SK-N-SH (cell line): ENCODE measurements around the gene HOMER2. TPM values are rescaled to one million over a fixed set of nuclear protein-coding genes. Genes with fewer than 3 reads are reported as not detected.

ENCODE experiments used
- CTCF ChIA-PET: fragments of 300-600, 350-600 bp; formaldehyde crosslinking; extraction: SDS; loops from one replicate; lab custom pipeline; 2021; lab: Yijun Ruan, JAX
- POLR2A ChIA-PET: fragments of 350-600 bp; sonication (Branson Sonifier 250); formaldehyde crosslinking; extraction: SDS; loops from one replicate; lab custom pipeline; 2020; ENCODE audit warnings: antibody characterized with exemption, inconsistent platforms; lab: Yijun Ruan, JAX
- DNase-seq: peaks from one replicate; pipeline ENCODE4 v3.0.0; 2012
- H2AFZ ChIP-seq: fragments of 200-600 bp; sonication (generic); 2 replicates; pipeline ENCODE4 v1.8.1; 2016; ENCODE audit warnings: antibody characterized with exemption, mild to moderate bottlenecking, low read depth
- H3F3A ChIP-seq: fragments of 200-600 bp; sonication (generic); replicated peaks from 2 replicates; pipeline ENCODE3; 2016; ENCODE audit warnings: antibody characterized with exemption, mild to moderate bottlenecking; ENCODE audit not compliant: insufficient read depth
- H3K27ac ChIP-seq, 2 experiments: fragments of 200-500 bp in 1 of 2; fragments of 200-600 bp in 1 of 2; sonication (Bioruptor generic) in 1 of 2; sonication (generic), shearing (Covaris generic) in 1 of 2; 2 replicates each; pipeline versions ENCODE4 v1.5.1 to v1.6.1; 2014 to 2016; ENCODE audit warnings: low read depth in 2 of 2, inconsistent platforms in 1 of 2, low read length in 1 of 2, mild to moderate bottlenecking in 1 of 2, mixed read lengths in 1 of 2
- H3K27me3 ChIP-seq: fragments of 200-600 bp; sonication (generic), shearing (Covaris generic); 2 replicates; pipeline ENCODE4 v1.6.1; 2016; ENCODE audit warnings: mixed run types; ENCODE audit not compliant: insufficient read depth
- H3K36me3 ChIP-seq, 2 experiments: fragments of 200-500 bp in 1 of 2; fragments of 200-600 bp in 1 of 2; sonication (Bioruptor generic) in 1 of 2; sonication (generic) in 1 of 2; replicated peaks in 1 of 2; 2 replicates each; pipeline versions ENCODE3 to v1.5.1; 2014 to 2016; ENCODE audit warnings: low read length in 1 of 2, mild to moderate bottlenecking in 1 of 2; ENCODE audit not compliant: insufficient read depth in 2 of 2, control insufficient read depth in 1 of 2
- H3K4me1 ChIP-seq, 2 experiments: fragments of 200-500 bp in 1 of 2; fragments of 200-600 bp in 1 of 2; sonication (Bioruptor generic) in 1 of 2; sonication (generic), shearing (Covaris generic) in 1 of 2; 2 replicates each; pipeline versions ENCODE4 v1.5.1 to v1.6.1; 2014 to 2016; ENCODE audit warnings: low read depth in 1 of 2, low read length in 1 of 2, mixed run types in 1 of 2; ENCODE audit not compliant: insufficient read depth in 2 of 2, control insufficient read depth in 1 of 2
- H3K4me2 ChIP-seq: fragments of 200-600 bp; sonication (generic), shearing (Covaris generic); 2 replicates; pipeline ENCODE4 v1.6.1; 2017; ENCODE audit warnings: mixed run types
- H3K4me3 ChIP-seq, 2 experiments: fragments of 200-500 bp in 1 of 2; fragments of 200-600 bp in 1 of 2; sonication (Bioruptor generic) in 1 of 2; sonication (generic), shearing (Covaris generic) in 1 of 2; 2 replicates each; pipeline versions ENCODE4 v1.5.1 to v1.8.1; 2014 to 2016; ENCODE audit warnings: low read depth in 2 of 2, inconsistent platforms in 1 of 2, low read length in 1 of 2, mild to moderate bottlenecking in 1 of 2, mixed read lengths in 1 of 2, moderate library complexity in 1 of 2
- H3K79me2 ChIP-seq: fragments of 200-600 bp; sonication (generic); 2 replicates; pipeline ENCODE4 v1.8.1; 2017; ENCODE audit warnings: mild to moderate bottlenecking; ENCODE audit not compliant: insufficient read depth
- H3K9ac ChIP-seq: fragments of 200-600 bp; sonication (generic); 2 replicates; pipeline ENCODE4 v1.6.1; 2017; ENCODE audit warnings: mixed run types
- H3K9me2 ChIP-seq: fragments of 200-600 bp; sonication (generic); 2 replicates; pipeline ENCODE4 v1.6.1; 2017; ENCODE audit warnings: mixed run types
- H3K9me3 ChIP-seq: fragments of 200-600 bp; sonication (generic); 2 replicates; pipeline ENCODE4 v1.6.1; 2017; ENCODE audit warnings: mixed run types, mild to moderate bottlenecking, moderate library complexity
- H4K20me1 ChIP-seq: fragments of 200-600 bp; sonication (generic); 2 replicates; pipeline ENCODE4 v1.6.1; 2017; ENCODE audit warnings: mild to moderate bottlenecking, mixed run types; ENCODE audit not compliant: insufficient read depth
- CHD2 ChIP-seq: fragments of 150-350 bp; IDR thresholded peaks from 2 replicates; pipeline ENCODE4 v1.6.1; 2018; ENCODE audit warnings: low read length; ENCODE audit not compliant: partially characterized antibody
- EP300 ChIP-seq, 2 experiments: IDR thresholded peaks; 2 replicates each; pipeline versions ENCODE4 v1.4.0 to v1.6.1; 2012; ENCODE audit warnings: borderline replicate concordance in 1 of 2, low read depth in 1 of 2, low read length in 1 of 2
- FOSL2 ChIP-seq: IDR thresholded peaks from 2 replicates; pipeline ENCODE4 v1.4.0; 2012; ENCODE audit warnings: low read depth, mild to moderate bottlenecking, moderate library complexity, borderline replicate concordance
- FOXJ3 ChIP-seq: sonication (generic); formaldehyde crosslinking; IDR thresholded peaks from 2 replicates; pipeline ENCODE4 v1.5.1; 2020; ENCODE audit warnings: mild to moderate bottlenecking, missing genetic modification reagents
- FOXM1 ChIP-seq: IDR thresholded peaks from 2 replicates; pipeline ENCODE4 v1.4.0; 2012; ENCODE audit warnings: low read depth, mild to moderate bottlenecking
- GABPA ChIP-seq: IDR thresholded peaks from 2 replicates; pipeline ENCODE4 v1.4.0; 2012; ENCODE audit warnings: low read depth, mild to moderate bottlenecking
- GATA2 ChIP-seq: sonication (generic); formaldehyde crosslinking; IDR thresholded peaks from 2 replicates; pipeline ENCODE4 v1.5.0; 2020; ENCODE audit warnings: mild to moderate bottlenecking, missing genetic modification reagents
- IRF3 ChIP-seq: fragments of 150-350 bp; IDR thresholded peaks from 2 replicates; pipeline ENCODE4 v1.6.1; 2016; ENCODE audit warnings: mild to moderate bottlenecking, low read depth, low read length
- MAX ChIP-seq: IDR thresholded peaks from 2 replicates; pipeline ENCODE4 v1.4.0; 2012; ENCODE audit warnings: low read depth
- MEF2A ChIP-seq: IDR thresholded peaks from 2 replicates; pipeline ENCODE4 v1.4.0; 2012; ENCODE audit warnings: low read depth, borderline replicate concordance
- NFIC ChIP-seq: IDR thresholded peaks from 2 replicates; pipeline ENCODE4 v1.4.0; 2012; ENCODE audit warnings: borderline replicate concordance
- POLR2AphosphoS5 ChIP-seq: IDR thresholded peaks from 2 replicates; pipeline ENCODE4 v1.6.1; 2012; ENCODE audit warnings: low read depth, low read length
- RAD21 ChIP-seq: IDR thresholded peaks from 2 replicates; pipeline ENCODE4 v1.6.1; 2012; ENCODE audit warnings: mild to moderate bottlenecking, low read length
- RFX5 ChIP-seq: IDR thresholded peaks from 2 replicates; pipeline ENCODE4 v1.6.1; 2012; ENCODE audit warnings: mild to moderate bottlenecking, improper control_type of control experiment, low read length
- SIN3A ChIP-seq: IDR thresholded peaks from 2 replicates; pipeline ENCODE4 v1.6.1; 2012; ENCODE audit warnings: low read depth, mild to moderate bottlenecking, low read length, moderate library complexity, borderline replicate concordance
- TAF1 ChIP-seq: IDR thresholded peaks from 2 replicates; pipeline ENCODE4 v1.6.1; 2012; ENCODE audit warnings: low read depth, mild to moderate bottlenecking, low read length, moderate library complexity, borderline replicate concordance
- TCF12 ChIP-seq: IDR thresholded peaks from 2 replicates; pipeline ENCODE4 v1.4.0; 2012
- TEAD4 ChIP-seq: IDR thresholded peaks from 2 replicates; pipeline ENCODE4 v1.4.0; 2012; ENCODE audit warnings: mild to moderate bottlenecking, borderline replicate concordance; ENCODE audit not compliant: insufficient read depth
- USF2 ChIP-seq: fragments of 150-350 bp; IDR thresholded peaks from 2 replicates; pipeline ENCODE4 v1.6.1; 2017; ENCODE audit warnings: antibody characterized with exemption, low read length, low read depth, borderline replicate concordance
- WGBS: methylation state at CpG from one replicate; pipeline ENCODE4 v1.1.6; 2017; ENCODE audit warnings: low lambda C conversion rate; 5-methylcytosine and 5-hydroxymethylcytosine counted together
- polyA plus RNA-seq, 3 experiments: library from polyadenylated mRNA; depleted of rRNA; stranded (reverse); fragments of >200 nt; gene quantifications; 2 replicates each; pipeline ENCODE4 v1.2.3, GENCODE V29; 2012
- TF ChIP-seq, protein P1 (sequence below): IDR thresholded peaks from 2 replicates; pipeline ENCODE4 v1.6.1; 2012; ENCODE audit warnings: mild to moderate bottlenecking, low read depth, low read length, moderate library complexity

Gene HOMER2
- polyA plus RNA-seq, 1 of the 3 experiments (the other 2 are of a cell fraction), result 7.3 TPM

- TF ChIP-seq RFX5 (no peak), FOXM1 (no peak), RAD21 (no peak), NFIC (no peak), TAF1 (no peak), SIN3A (no peak), MAX (no peak), CHD2 (no peak), TCF12 (no peak), IRF3 (no peak), FOXJ3 (CRISPR knock-in tag) (no peak), TEAD4 (no peak), FOSL2 (no peak), EP300 (IDR thresholded peaks at IDR 0.05; ENCODE audit: borderline replicate concordance in 1 of 2, low read depth in 1 of 2, low read length in 1 of 2) (no peak), GATA2 (no peak), GABPA (no peak), POLR2AphosphoS5 (no peak), MEF2A (no peak), USF2 (no peak)
- TF ChIP-seq, protein P1, sequence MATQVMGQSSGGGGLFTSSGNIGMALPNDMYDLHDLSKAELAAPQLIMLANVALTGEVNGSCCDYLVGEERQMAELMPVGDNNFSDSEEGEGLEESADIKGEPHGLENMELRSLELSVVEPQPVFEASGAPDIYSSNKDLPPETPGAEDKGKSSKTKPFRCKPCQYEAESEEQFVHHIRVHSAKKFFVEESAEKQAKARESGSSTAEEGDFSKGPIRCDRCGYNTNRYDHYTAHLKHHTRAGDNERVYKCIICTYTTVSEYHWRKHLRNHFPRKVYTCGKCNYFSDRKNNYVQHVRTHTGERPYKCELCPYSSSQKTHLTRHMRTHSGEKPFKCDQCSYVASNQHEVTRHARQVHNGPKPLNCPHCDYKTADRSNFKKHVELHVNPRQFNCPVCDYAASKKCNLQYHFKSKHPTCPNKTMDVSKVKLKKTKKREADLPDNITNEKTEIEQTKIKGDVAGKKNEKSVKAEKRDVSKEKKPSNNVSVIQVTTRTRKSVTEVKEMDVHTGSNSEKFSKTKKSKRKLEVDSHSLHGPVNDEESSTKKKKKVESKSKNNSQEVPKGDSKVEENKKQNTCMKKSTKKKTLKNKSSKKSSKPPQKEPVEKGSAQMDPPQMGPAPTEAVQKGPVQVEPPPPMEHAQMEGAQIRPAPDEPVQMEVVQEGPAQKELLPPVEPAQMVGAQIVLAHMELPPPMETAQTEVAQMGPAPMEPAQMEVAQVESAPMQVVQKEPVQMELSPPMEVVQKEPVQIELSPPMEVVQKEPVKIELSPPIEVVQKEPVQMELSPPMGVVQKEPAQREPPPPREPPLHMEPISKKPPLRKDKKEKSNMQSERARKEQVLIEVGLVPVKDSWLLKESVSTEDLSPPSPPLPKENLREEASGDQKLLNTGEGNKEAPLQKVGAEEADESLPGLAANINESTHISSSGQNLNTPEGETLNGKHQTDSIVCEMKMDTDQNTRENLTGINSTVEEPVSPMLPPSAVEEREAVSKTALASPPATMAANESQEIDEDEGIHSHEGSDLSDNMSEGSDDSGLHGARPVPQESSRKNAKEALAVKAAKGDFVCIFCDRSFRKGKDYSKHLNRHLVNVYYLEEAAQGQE, result no peak
- WGBS, result 89% methylated on average over 5 of the region's 7 CpGs
- H2AFZ ChIP-seq, result no peak overlapping the region
- H3K4me3 ChIP-seq, result no peak overlapping the region
- peaks cover 22% of the 10 kb centered on the region for H3F3A ChIP-seq
- no peak overlapping the region for H3K27ac ChIP-seq
- ChIA-PET POLR2A (no interaction called here), CTCF (no interaction called here)
- no peak overlapping the region for H3K9ac ChIP-seq
- H3K36me3 ChIP-seq, result peaks cover 44 to 50% of the 10 kb centered on the region in 2 experiments
- H3K4me2 ChIP-seq, result no peak overlapping the region
- DNase-seq, result no peak
- H3K79me2 ChIP-seq, result no peaks in the 10 kb centered on the region
- H3K9me2 ChIP-seq, result no peaks in the 10 kb centered on the region
- peaks cover 0 to 16% of the 10 kb centered on the region in 2 experiments for H3K4me1 ChIP-seq
- H3K9me3 ChIP-seq, result no peaks in the 10 kb centered on the region
- H4K20me1 ChIP-seq, result no peaks in the 10 kb centered on the region
- no peaks in the 10 kb centered on the region for H3K27me3 ChIP-seq
Observed at GRCh38 chr15:82835391-82835917, 117.1 kb downstream of the HOMER2 start.
